Smooth muscle cell of the coronary artery (primary cell): Measurements from ENCODE around the gene OR1Q1. TPM values are rescaled to one million over a fixed set of nuclear protein-coding genes. Genes with fewer than 3 reads are reported as not detected.

Experiments used
- total RNA-seq: library from RNA; depleted of rRNA; stranded (reverse); fragments of >200 nt; gene quantifications from 2 replicates; pipeline ENCODE4 v1.2.3, GENCODE V29; 2014; ENCODE audit warnings: low replicate concordance

OR1Q1 gene, protein sequence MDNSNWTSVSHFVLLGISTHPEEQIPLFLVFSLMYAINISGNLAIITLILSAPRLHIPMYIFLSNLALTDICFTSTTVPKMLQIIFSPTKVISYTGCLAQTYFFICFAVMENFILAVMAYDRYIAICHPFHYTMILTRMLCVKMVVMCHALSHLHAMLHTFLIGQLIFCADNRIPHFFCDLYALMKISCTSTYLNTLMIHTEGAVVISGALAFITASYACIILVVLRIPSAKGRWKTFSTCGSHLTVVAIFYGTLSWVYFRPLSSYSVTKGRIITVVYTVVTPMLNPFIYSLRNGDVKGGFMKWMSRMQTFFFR
- total RNA-seq = 0.08 and 1.2 TPM in 2 replicates

DNA sequence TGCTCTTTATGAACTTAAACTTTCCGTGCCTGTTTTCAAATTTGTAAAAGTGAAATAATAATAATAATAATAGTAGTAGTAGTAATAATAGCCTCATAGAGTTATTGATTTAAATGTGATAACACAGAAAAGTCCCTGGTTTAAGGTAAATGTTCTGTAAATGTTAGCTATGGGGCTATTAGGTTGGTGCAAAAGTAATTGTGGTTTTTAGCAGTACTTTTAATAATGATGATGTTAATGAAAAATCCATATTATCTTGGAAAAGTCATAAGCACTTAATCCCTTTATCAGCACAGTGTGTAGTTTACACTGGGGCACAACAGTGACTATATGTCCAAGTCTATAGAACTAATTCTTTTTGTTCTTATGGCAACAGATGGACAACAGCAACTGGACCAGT, at the start of gene OR1Q1:
TSS of gene OR1Q1 (plus strand) at position 377 of the 400 bp plus-strand sequence. CDS start at position 377, 0 bp downstream.

DNA sequence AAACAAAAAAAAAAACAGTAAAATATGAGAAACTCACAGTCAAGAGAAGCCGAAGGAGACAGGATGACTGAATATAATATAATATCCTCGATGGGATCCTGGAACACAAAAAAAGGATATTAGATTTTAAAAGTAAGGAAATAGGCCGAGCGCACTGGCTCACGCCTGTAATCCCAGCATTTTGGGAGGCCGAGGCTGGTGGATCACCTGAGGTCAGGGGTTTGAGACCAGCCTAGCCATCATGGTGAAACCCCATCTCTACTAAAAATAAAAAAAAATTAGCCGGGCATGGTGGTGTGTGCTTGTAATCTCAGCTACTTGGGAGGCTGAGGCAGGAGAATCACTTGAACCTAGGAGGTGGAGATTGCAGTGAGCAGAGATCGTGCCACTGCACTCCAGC, 31.3 kb upstream of the OR1Q1 start, which contains the start of gene OR1L8:
TSS of gene OR1L8 (minus strand) at position 101 of the 400 bp plus-strand sequence. CDS start 14,907 bp downstream, outside the sequence.

DNA sequence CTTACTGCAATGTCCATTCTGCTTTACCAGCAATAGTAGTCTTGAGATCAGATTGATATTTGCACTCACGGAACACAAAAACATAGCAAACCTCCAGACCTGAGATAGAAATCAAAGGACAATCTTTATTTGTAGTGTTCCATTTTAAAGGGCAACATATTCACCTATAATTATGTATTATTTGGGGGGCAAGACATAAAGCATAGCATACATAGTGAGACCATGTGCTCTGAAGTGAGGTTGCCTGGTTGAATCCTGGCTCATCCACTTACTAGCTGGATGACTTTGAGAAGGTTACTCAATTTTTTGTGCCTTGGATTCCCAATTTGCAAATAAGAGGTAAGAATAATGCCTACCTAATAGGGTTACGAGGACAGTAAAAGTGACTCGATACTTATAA, 43.0 kb downstream of the OR1Q1 start, which contains the start of gene OR1B1:
TSS of gene OR1B1 (minus strand) at position 101 of the 400 bp plus-strand sequence.

DNA sequence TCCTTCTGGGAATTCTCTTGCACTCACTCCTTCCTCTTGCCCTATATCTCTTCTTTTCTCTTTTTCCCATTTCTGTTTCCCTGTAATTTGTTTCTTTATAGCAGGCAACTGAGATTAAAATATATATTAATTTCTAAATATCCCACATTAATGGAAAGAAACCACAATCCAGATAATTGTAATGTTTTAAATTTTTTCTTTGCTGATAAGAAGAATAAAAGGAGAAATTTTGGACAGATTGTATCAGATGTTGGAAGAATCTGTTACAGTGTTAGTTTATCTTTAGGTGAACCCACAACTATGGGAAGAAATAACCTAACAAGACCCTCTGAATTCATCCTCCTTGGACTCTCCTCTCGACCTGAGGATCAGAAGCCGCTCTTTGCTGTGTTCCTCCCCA, 46.9 kb downstream of the OR1Q1 start, which contains the start of gene OR1L1:
TSS of gene OR1L1 (plus strand) at position 301 of the 400 bp plus-strand sequence. CDS start at position 301, 0 bp downstream.

Other genes starting within 250 kb of the OR1Q1 start
- 27.1 and 116 TPM in 2 replicates for gene PTGS1, start 243.7 kb upstream of the OR1Q1 start, total RNA-seq
- not detected in 2 replicates for gene OR1J1, start 136.8 kb upstream of the OR1Q1 start, total RNA-seq
- gene OR1J2, start 103.9 kb upstream of the OR1Q1 start, total RNA-seq = 0.30 and 1.2 TPM in 2 replicates
- 0.15 and 0.59 TPM in 2 replicates for gene OR1J4, start 95.6 kb upstream of the OR1Q1 start, total RNA-seq
- 0.12 TPM in 1 of 2 replicates, not detected in the other for gene OR1N1, start 87.4 kb upstream of the OR1Q1 start, total RNA-seq
- gene OR1N2, start 61.6 kb upstream of the OR1Q1 start, total RNA-seq = 0.30 and 0.35 TPM in 2 replicates
- gene OR1L8, start 31.4 kb upstream of the OR1Q1 start, total RNA-seq = not detected in 2 replicates
- 0.08 TPM in 1 of 2 replicates, not detected in the other for gene OR1B1, start 42.9 kb downstream of the OR1Q1 start, total RNA-seq
- not detected in 2 replicates for gene OR1L1, start 47.0 kb downstream of the OR1Q1 start, total RNA-seq
- not detected in 2 replicates for gene OR1L3, start 60.4 kb downstream of the OR1Q1 start, total RNA-seq
- gene OR1L4, start 109.3 kb downstream of the OR1Q1 start, total RNA-seq = not detected in 2 replicates
- 0.23 TPM in 1 of 2 replicates, not detected in the other for gene OR1L6, start 127.6 kb downstream of the OR1Q1 start, total RNA-seq
- not detected in 2 replicates for gene OR5C1, start 174.2 kb downstream of the OR1Q1 start, total RNA-seq
- not detected in 2 replicates for gene OR1K1, start 185.4 kb downstream of the OR1Q1 start, total RNA-seq
- gene PDCL, start 213.8 kb downstream of the OR1Q1 start, total RNA-seq = 41.3 and 79.8 TPM in 2 replicates